HepG2 (cell line): ENCODE measurements around the gene AFDN. TPM values are rescaled to one million over a fixed set of nuclear protein-coding genes. Genes with fewer than 3 reads are reported as not detected.

ENCODE experiments used
- ISL2 ChIP-seq: sonication (generic); formaldehyde crosslinking; IDR thresholded peaks from 2 replicates; pipeline ENCODE4 v1.5.0; 2020; ENCODE audit warnings: missing genetic modification reagents
- SOX6 ChIP-seq, 2 experiments: fragments of 450-650 bp in 1 of 2; sonication (generic) in 1 of 2; formaldehyde crosslinking in 1 of 2; IDR thresholded peaks; 2 replicates each; pipeline versions ENCODE4 v1.4.0 to v1.6.1; 2017 to 2020; ENCODE audit warnings: antibody characterized with exemption in 1 of 2, mild to moderate bottlenecking in 1 of 2, missing genetic modification reagents in 1 of 2
- TEAD3 ChIP-seq: optimal IDR thresholded peaks from 2 replicates; pipeline ENCODE3; 2016; ENCODE audit warnings: borderline replicate concordance
- ZNF329 ChIP-seq: sonication (generic); formaldehyde crosslinking; IDR thresholded peaks from 2 replicates; pipeline ENCODE4 v1.9.0; 2021; ENCODE audit warnings: low read depth, mild to moderate bottlenecking, missing genetic modification reagents
- polyA plus RNA-seq, 8 experiments: library from polyadenylated mRNA; depleted of rRNA in 3 of 8; stranded (reverse) in 7 of 8; unstranded in 1 of 8; fragments of >200 nt; fragmentation: Illumina TruSeq in 4 of 8; extraction: Trizol in 4 of 8; gene quantifications; 2 replicates each; pipeline versions ENCODE4 v1.2.1 to v1.2.3, GENCODE V29; 2011 to 2016; ENCODE audit warnings: low read depth in 4 of 8, missing spikeins in 1 of 8, mixed read lengths in 1 of 8; ENCODE audit not compliant: insufficient read depth in 1 of 8
- total RNA-seq, 5 experiments: library from RNA; depleted of rRNA; stranded (reverse); fragments of >200 nt; fragmentation: Illumina TruSeq; extraction: Trizol; gene quantifications; 2 replicates each; pipeline ENCODE4 v1.2.3, GENCODE V29; 2016; ENCODE audit warnings: low read depth in 1 of 5
- TF ChIP-seq, protein P1 (sequence below): sonication (generic); formaldehyde crosslinking; IDR thresholded peaks from 2 replicates; pipeline ENCODE4 v1.5.0; 2020; ENCODE audit warnings: mild to moderate bottlenecking, missing genetic modification reagents, borderline replicate concordance
- TF ChIP-seq, protein P2 (sequence below): sonication (generic); formaldehyde crosslinking; IDR thresholded peaks from 2 replicates; pipeline ENCODE4 v1.4.0; 2020; ENCODE audit warnings: mild to moderate bottlenecking, missing genetic modification reagents, borderline replicate concordance
- TF ChIP-seq, protein P3 (sequence below): sonication (generic); formaldehyde crosslinking; IDR thresholded peaks from 2 replicates; pipeline ENCODE4 v1.5.1; 2020; ENCODE audit warnings: mild to moderate bottlenecking, missing genetic modification reagents, moderate library complexity
- TF ChIP-seq, protein P4 (sequence below): sonication (generic); formaldehyde crosslinking; IDR thresholded peaks from 2 replicates; pipeline ENCODE4 v1.5.0; 2020; ENCODE audit warnings: mild to moderate bottlenecking, missing genetic modification reagents

Gene AFDN
- total and polyA plus RNA-seq, 2 of the 13 experiments (the other 11 are each of a cell fraction or from before 2014, with no cell fraction given) = 136 to 151 TPM

DNA sequence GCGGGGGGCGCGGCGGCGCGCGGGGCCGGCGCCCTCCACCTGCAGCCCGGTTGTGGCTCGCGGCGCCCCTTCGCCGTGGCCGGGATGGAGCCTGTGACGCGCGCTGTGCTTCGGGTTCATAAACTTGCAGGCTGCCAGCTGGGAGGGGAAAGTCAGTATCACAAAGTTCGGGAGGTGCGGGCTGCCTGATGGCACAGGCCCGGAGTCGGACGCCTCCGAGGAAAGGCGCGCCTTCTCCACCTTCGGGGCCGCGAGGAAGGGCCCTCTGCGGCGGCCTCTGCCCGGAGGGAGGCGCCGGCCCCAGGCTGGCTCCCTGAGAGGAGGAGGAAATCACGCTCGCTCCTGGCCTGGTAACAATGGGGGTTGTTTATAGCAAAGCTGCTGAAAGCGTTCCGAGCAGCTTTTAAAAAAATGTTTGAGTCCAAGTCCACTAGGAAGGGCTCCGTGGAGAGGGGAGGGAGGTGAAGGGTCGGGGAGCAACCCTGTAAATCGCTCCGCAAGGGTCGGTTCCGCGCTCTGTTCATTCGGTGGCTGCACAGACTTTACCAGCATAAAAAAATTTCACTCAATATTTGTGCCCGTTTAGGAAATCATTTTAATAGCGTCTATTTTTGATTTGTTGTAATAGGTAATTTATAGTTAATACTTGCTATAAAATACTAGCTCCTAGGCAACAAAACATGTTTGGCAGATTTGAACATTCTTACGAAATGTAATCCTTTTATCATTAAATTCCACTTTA lies 1.0 kb downstream of the AFDN start (continued):
- TF ChIP-seq, protein P1, sequence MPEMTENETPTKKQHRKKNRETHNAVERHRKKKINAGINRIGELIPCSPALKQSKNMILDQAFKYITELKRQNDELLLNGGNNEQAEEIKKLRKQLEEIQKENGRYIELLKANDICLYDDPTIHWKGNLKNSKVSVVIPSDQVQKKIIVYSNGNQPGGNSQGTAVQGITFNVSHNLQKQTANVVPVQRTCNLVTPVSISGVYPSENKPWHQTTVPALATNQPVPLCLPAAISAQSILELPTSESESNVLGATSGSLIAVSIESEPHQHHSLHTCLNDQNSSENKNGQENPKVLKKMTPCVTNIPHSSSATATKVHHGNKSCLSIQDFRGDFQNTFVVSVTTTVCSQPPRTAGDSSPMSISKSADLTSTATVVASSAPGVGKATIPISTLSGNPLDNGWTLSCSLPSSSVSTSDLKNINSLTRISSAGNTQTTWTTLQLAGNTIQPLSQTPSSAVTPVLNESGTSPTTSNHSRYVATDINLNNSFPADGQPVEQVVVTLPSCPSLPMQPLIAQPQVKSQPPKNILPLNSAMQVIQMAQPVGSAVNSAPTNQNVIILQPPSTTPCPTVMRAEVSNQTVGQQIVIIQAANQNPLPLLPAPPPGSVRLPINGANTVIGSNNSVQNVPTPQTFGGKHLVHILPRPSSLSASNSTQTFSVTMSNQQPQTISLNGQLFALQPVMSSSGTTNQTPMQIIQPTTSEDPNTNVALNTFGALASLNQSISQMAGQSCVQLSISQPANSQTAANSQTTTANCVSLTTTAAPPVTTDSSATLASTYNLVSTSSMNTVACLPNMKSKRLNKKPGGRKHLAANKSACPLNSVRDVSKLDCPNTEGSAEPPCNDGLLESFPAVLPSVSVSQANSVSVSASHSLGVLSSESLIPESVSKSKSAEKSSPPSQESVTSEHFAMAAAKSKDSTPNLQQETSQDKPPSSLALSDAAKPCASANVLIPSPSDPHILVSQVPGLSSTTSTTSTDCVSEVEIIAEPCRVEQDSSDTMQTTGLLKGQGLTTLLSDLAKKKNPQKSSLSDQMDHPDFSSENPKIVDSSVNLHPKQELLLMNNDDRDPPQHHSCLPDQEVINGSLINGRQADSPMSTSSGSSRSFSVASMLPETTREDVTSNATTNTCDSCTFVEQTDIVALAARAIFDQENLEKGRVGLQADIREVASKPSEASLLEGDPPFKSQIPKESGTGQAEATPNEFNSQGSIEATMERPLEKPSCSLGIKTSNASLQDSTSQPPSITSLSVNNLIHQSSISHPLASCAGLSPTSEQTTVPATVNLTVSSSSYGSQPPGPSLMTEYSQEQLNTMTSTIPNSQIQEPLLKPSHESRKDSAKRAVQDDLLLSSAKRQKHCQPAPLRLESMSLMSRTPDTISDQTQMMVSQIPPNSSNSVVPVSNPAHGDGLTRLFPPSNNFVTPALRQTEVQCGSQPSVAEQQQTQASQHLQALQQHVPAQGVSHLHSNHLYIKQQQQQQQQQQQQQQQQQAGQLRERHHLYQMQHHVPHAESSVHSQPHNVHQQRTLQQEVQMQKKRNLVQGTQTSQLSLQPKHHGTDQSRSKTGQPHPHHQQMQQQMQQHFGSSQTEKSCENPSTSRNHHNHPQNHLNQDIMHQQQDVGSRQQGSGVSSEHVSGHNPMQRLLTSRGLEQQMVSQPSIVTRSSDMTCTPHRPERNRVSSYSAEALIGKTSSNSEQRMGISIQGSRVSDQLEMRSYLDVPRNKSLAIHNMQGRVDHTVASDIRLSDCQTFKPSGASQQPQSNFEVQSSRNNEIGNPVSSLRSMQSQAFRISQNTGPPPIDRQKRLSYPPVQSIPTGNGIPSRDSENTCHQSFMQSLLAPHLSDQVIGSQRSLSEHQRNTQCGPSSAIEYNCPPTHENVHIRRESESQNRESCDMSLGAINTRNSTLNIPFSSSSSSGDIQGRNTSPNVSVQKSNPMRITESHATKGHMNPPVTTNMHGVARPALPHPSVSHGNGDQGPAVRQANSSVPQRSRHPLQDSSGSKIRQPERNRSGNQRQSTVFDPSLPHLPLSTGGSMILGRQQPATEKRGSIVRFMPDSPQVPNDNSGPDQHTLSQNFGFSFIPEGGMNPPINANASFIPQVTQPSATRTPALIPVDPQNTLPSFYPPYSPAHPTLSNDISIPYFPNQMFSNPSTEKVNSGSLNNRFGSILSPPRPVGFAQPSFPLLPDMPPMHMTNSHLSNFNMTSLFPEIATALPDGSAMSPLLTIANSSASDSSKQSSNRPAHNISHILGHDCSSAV (CRISPR knock-in tag) = no peak
- TF ChIP-seq, protein P2, sequence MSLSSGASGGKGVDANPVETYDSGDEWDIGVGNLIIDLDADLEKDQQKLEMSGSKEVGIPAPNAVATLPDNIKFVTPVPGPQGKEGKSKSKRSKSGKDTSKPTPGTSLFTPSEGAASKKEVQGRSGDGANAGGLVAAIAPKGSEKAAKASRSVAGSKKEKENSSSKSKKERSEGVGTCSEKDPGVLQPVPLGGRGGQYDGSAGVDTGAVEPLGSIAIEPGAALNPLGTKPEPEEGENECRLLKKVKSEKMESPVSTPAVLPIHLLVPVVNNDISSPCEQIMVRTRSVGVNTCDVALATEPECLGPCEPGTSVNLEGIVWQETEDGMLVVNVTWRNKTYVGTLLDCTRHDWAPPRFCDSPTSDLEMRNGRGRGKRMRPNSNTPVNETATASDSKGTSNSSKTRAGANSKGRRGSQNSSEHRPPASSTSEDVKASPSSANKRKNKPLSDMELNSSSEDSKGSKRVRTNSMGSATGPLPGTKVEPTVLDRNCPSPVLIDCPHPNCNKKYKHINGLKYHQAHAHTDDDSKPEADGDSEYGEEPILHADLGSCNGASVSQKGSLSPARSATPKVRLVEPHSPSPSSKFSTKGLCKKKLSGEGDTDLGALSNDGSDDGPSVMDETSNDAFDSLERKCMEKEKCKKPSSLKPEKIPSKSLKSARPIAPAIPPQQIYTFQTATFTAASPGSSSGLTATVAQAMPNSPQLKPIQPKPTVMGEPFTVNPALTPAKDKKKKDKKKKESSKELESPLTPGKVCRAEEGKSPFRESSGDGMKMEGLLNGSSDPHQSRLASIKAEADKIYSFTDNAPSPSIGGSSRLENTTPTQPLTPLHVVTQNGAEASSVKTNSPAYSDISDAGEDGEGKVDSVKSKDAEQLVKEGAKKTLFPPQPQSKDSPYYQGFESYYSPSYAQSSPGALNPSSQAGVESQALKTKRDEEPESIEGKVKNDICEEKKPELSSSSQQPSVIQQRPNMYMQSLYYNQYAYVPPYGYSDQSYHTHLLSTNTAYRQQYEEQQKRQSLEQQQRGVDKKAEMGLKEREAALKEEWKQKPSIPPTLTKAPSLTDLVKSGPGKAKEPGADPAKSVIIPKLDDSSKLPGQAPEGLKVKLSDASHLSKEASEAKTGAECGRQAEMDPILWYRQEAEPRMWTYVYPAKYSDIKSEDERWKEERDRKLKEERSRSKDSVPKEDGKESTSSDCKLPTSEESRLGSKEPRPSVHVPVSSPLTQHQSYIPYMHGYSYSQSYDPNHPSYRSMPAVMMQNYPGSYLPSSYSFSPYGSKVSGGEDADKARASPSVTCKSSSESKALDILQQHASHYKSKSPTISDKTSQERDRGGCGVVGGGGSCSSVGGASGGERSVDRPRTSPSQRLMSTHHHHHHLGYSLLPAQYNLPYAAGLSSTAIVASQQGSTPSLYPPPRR (CRISPR knock-in tag) = peak; percentile 28; the same call in 1 of the 2 replicates
- TF ChIP-seq SOX6 (IDR thresholded peaks at IDR 0.05) (no peak), SOX6 (CRISPR knock-in tag; IDR thresholded peaks at IDR 0.05) (peak; percentile 63), ISL2 (CRISPR knock-in tag) (peak; percentile 18; the same call in 1 of the 2 replicates), ZNF329 (CRISPR knock-in tag) (no peak), TEAD3 (CRISPR knock-in tag) (no peak)
- TF ChIP-seq, protein P3, sequence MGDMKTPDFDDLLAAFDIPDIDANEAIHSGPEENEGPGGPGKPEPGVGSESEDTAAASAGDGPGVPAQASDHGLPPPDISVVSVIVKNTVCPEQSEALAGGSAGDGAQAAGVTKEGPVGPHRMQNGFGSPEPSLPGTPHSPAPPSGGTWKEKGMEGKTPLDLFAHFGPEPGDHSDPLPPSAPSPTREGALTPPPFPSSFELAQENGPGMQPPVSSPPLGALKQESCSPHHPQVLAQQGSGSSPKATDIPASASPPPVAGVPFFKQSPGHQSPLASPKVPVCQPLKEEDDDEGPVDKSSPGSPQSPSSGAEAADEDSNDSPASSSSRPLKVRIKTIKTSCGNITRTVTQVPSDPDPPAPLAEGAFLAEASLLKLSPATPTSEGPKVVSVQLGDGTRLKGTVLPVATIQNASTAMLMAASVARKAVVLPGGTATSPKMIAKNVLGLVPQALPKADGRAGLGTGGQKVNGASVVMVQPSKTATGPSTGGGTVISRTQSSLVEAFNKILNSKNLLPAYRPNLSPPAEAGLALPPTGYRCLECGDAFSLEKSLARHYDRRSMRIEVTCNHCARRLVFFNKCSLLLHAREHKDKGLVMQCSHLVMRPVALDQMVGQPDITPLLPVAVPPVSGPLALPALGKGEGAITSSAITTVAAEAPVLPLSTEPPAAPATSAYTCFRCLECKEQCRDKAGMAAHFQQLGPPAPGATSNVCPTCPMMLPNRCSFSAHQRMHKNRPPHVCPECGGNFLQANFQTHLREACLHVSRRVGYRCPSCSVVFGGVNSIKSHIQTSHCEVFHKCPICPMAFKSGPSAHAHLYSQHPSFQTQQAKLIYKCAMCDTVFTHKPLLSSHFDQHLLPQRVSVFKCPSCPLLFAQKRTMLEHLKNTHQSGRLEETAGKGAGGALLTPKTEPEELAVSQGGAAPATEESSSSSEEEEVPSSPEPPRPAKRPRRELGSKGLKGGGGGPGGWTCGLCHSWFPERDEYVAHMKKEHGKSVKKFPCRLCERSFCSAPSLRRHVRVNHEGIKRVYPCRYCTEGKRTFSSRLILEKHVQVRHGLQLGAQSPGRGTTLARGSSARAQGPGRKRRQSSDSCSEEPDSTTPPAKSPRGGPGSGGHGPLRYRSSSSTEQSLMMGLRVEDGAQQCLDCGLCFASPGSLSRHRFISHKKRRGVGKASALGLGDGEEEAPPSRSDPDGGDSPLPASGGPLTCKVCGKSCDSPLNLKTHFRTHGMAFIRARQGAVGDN (CRISPR knock-in tag) = peak; percentile 80
- TF ChIP-seq, protein P4, sequence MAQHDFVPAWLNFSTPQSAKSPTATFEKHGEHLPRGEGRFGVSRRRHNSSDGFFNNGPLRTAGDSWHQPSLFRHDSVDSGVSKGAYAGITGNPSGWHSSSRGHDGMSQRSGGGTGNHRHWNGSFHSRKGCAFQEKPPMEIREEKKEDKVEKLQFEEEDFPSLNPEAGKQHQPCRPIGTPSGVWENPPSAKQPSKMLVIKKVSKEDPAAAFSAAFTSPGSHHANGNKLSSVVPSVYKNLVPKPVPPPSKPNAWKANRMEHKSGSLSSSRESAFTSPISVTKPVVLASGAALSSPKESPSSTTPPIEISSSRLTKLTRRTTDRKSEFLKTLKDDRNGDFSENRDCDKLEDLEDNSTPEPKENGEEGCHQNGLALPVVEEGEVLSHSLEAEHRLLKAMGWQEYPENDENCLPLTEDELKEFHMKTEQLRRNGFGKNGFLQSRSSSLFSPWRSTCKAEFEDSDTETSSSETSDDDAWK (CRISPR knock-in tag) = no peak
